Subcutaneous adipose tissue (tissue), 4 donors: ENCODE data around the gene RANBP9. TPM values are rescaled to one million over a fixed set of nuclear protein-coding genes. Genes with fewer than 3 reads are reported as not detected.

Experiments
- total RNA-seq, 4 donors: library from RNA; depleted of rRNA; stranded (reverse); fragments of >200 nt; gene quantifications; one replicate each; pipeline ENCODE4 v1.1.0, GENCODE V29; 2016
- TF ChIP-seq, protein P1 (sequence below): fragments of 450-650 bp; IDR thresholded peaks from one replicate; pipeline ENCODE4 v1.5.1; 2016; ENCODE audit warnings: low read depth, mild to moderate bottlenecking, control low read depth, antibody characterized with exemption, moderate library complexity

Gene RANBP9
- total RNA-seq, 4 donors from 2014 or later, result 35.2 to 63.3 (median 52.1) TPM

DNA sequence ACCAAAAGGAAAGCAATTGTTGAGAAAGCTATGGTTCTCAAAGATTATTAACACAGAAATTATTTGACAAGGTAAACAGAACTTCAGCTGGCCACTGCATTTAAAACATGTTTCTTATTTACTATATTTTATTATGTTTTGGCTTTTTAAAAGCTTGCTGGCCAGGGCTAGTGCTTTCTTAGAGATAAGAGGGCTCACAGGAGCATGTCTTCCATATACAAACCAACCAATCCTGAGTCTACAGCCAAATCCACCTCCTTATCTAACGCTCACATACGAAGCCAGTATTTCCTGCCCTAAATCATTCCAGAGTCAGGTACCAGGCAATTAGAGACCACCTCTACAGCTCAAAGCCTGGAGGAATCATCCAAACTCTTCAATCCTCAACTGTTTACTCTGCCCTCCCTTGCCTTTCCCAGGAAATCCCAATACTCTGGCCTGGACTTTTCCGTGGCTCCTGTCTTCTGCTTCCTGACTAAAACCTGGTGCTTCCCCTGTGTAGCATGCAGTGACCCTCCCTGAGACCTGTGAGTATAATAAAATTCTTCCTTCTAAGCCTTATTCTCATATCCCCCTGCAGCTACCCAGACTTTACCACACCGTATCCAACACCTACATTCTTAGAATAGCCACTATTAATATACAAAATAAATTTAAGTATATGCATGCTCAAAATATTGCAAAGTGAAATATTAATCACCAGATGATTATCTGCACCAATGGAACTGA is 33.2 kb downstream of the RANBP9 start:
- TF ChIP-seq, protein P1, sequence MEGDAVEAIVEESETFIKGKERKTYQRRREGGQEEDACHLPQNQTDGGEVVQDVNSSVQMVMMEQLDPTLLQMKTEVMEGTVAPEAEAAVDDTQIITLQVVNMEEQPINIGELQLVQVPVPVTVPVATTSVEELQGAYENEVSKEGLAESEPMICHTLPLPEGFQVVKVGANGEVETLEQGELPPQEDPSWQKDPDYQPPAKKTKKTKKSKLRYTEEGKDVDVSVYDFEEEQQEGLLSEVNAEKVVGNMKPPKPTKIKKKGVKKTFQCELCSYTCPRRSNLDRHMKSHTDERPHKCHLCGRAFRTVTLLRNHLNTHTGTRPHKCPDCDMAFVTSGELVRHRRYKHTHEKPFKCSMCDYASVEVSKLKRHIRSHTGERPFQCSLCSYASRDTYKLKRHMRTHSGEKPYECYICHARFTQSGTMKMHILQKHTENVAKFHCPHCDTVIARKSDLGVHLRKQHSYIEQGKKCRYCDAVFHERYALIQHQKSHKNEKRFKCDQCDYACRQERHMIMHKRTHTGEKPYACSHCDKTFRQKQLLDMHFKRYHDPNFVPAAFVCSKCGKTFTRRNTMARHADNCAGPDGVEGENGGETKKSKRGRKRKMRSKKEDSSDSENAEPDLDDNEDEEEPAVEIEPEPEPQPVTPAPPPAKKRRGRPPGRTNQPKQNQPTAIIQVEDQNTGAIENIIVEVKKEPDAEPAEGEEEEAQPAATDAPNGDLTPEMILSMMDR, result no peak

DNA sequence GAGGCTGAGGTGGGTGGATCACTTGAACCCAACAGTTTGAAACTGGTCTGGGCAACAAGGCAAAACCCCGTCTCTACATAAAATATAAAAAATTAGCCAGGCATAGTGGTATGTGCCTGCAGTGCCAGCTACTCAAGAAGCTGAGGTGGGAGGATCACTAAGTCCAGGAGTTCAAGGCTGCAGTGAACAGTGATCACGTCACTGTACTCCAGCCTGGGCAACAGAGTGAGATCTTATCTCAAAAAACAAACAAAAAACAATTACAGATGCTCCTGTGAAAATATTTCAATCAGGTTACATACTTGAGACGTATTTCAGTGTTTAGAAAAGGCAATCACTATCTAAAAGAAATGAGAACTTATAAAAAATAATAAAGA is 33.8 kb downstream of the RANBP9 start:
- TF ChIP-seq, protein P1, result no peak

DNA sequence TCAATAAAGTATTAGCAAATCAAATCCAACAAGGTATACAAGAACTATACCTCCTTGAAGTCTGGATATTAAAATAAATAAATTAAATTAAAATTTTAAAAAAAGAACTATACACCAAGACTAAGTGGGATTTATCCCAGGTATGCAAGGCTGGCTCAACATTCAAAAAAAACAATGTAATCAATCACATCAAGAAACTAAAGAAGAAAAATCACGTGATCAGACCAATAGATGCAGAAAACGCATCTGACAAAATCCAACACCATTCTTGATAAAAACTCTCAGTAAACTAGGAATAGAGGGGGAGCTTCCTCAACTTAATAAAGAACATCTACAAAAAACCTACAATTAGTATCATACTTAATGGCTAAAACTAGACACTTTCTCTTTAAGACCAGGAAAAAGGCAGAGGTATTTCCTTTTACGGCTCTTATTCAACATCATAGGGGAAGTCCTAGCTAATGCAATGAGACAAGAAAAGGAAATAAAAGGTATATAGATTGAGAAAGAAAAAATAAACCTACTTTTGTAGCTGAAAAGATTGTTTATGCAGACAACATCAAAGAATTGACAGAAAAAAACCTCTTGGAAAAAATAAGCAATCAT is 35.0 kb downstream of the RANBP9 start:
- TF ChIP-seq, protein P1, result no peak

DNA sequence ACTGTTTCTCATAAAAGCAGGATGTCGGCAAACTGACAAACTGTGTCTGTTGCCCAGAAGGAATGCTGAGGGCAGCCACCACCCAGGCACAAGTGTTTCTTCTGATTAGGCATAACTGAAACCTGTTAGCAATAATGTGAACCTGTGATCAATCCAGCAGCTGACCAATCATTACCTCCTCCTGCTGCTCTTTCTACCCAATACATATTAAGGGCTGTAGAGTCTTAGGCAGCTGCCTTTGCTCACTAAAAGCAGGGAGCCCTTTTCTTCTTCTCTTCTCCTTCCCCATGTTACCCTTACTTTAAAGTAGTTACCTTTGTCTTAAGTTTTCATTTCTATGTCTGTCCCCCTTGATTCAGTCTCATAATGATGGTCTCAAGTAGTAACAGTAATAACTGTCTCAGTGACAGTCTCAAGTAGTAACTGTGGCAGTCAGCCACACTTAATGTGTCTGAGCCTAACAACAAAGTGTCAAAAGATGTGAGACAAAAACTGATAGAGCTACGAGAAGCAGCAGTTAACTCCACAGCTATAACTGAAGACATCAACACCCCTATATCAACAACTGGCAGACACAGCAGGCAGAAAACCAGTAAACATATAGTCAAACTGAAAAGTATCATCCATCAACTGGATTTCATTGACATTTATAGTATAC is 37.0 kb downstream of the RANBP9 start:
- TF ChIP-seq, protein P1, result no peak

DNA sequence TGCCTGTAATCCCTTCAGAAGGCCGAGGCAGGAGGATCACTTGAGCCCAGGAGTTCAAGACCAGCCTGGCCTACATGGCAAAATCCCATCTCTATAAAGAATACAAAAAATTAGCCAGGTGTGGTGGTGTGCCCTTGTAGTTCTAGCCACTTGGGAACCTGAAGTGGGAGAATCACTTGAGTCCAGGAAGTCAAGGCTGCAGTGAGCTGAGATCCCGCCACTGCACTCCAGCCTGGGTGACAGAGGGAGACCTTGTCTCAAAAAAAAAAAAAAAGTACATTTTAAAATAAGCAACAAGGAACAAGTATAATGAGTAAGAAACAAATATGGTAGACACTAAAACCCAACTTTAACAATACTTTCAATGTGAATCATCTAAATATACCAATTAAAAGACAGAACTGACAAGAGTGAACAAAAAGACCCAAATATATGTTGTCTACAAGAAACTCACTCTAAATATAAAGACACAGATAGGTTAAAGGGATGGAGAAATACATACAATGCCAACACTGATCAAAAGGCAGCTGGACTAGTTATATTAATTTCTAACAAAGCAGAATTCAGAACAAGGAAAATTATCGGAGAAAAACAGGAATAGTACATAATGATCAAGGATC is 37.7 kb downstream of the RANBP9 start:
- TF ChIP-seq, protein P1, result no peak

DNA sequence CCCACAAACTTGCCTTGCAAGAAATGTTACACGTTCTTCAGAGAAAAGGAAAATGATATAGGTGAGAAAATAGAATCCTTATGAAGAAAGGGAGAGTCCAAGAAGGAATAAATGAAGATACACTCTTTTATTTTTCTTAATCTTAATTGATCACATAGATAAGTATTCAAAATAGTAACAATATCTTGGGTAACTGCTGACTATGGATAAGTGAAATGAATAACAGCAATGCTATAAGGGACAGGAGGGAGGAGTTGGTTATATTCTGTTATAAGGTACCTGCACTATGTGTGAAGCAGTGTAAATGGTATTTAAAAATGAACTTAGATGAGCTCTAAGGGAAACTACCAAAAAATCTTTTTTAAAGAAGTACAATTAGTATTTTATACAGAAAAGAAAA is 38.3 kb downstream of the RANBP9 start:
- TF ChIP-seq, protein P1, result no peak

DNA sequence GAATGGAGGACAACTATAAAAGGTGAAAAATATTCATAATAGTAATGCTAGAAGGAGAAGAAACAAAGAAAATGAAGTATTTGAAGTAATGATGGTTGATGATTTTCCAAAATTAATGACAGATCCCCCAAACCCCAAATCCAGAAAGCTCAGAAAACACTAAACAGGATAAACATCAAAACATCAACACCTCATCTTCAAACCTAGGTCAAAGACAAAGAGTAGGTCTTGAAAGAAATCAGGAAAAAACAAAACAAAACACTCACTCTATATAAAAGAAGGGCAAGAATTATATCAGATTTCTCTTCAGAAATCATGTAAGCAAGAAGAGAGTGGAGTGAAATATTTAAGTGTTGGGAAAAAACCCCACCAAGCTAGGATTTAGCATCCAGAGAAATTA is 38.7 kb downstream of the RANBP9 start:
- TF ChIP-seq, protein P1, result no peak
